Stimulated activated CD8-positive, alpha-beta memory T cell treated with anti-CD3 and anti-CD28 coated beads, Interleukin-15, amount 100 ng/mL, for 24 hours (primary cell): ENCODE data around the gene GIPC3.

Experiments used
- DNase-seq: peaks from one replicate; pipeline ENCODE4 v3.0.0-alpha.2; 2020; ENCODE audit warnings: low read depth

GIPC3 gene

DNA sequence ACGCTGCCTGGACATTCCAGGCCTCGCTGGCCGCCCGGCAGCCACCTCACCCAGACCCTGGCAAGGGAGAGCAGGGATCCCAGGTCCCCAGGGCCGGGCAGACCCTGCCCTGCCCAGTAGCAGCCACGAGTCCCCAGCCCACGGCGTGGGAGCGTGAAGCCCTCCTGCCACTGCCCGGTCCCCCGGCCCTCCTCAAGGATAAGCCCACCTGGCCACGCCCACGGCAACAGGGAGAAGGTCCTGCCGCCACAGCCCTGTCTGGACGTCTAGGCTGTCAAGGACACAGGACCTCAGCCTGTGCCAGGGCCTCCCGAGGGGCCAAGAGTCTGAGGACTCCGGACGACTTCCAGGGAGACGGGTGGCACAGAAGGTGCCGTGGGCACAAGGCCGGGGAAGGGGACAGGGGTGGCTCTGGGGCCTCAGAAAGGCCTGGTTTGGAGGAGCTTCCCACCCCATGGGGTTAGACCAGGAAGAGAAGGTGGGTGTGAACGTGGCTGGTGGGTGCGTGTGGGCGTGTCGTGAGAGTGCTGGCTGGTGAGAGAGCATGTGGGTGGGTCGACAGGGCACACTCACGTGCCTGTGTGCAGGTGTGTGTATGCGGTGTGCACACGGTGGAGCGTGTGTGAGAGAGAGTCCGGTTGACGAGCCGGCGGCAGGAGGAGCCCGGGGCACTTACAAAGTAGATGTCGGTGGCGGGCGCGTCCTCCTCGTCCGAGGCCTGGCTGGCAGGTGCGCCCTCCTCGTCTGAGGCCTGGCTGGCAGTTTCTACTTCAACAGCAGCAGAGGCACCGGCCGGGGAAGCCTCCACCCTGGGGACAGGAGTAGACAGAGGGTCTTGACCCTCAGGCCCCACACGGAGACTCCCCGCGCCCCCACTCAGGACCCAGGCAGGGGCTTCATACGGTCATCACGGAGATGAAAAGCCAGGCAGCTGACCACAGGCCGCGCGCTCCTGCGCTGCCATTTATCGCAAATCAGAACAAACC lies 53.2 kb downstream of the GIPC3 start:
- DNase-seq = no peak

GRCh38 chr19:3639479-3639878 lies 54.2 kb downstream of the GIPC3 start:
- no peak for DNase-seq

GRCh38 chr19:3641515-3642269 lies 56.4 kb downstream of the GIPC3 start:
- DNase-seq = no peak

DNA sequence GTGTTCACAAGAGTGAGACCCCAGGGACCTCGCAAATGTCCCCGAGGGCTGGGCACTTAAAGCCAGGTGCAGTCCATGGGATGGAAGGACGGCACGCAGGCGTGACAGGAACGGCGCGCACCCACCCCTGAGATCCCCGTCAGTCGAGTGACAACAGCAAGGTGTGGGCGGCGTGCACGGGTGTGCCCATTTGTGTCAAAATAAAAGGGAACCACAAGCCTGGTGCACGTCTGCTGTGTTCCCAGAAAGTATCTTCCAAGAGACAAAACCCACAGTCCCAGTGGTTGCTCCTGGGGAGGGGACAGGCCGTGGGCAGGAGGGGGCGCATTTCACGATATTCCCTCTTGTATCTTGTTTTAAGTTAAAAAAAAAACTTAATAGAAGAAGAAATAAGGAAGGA lies 57.0 kb downstream of the GIPC3 start:
- no peak for DNase-seq
